T-helper 17 cell (primary cell): ENCODE results near the gene KIAA0513. TPM values are rescaled to one million over a fixed set of nuclear protein-coding genes. Genes with fewer than 3 reads are reported as not detected.

Source experiments
- ATAC-seq: fragments of 150-1000 bp; cut with Tn5 transposase; 2 replicates; pipeline ENCODE4 v1.10.0; 2021; ENCODE audit warnings: mild to moderate bottlenecking, moderate library complexity
- DNase-seq, 3 donors: peaks; one replicate each; pipeline versions ENCODE4 v3.0.0 to v3.0.0-alpha.2; 2020 to 2021
- H3K9me3 ChIP-seq: one replicate; pipeline ENCODE4 v1.7.0; 2013; ENCODE audit warnings: low read length, mild to moderate bottlenecking; ENCODE audit not compliant: control insufficient read depth, poor library complexity, severe bottlenecking
- H3K27ac Mint-ChIP-seq: one replicate; pipeline ENCODE4 v1.8.0; 2022; ENCODE audit warnings: mild to moderate bottlenecking, moderate library complexity, mixed read lengths
- H3K27me3 Mint-ChIP-seq: one replicate; pipeline ENCODE4 v1.8.0; 2022; ENCODE audit warnings: mixed read lengths
- H3K36me3 Mint-ChIP-seq: one replicate; pipeline ENCODE4 v1.8.0; 2022; ENCODE audit warnings: low read depth, mixed read lengths
- H3K4me1 Mint-ChIP-seq: one replicate; pipeline ENCODE4 v1.8.0; 2022; ENCODE audit warnings: mild to moderate bottlenecking, mixed read lengths
- H3K4me3 Mint-ChIP-seq: one replicate; pipeline ENCODE4 v1.8.0; 2022; ENCODE audit warnings: mild to moderate bottlenecking, moderate library complexity, mixed read lengths
- total RNA-seq, 4 donors: library from RNA in 2 of 4; stranded (reverse) in 2 of 4; gene quantifications; one replicate each; pipeline ENCODE4 v1.2.3 and lab custom pipeline; 2022 to 2026

The KIAA0513 gene
- total RNA-seq, 2 donors from 2014 or later = 8.1 to 35.0 TPM

GRCh38 chr16:85142771-85143211 is 115.2 kb downstream of the KIAA0513 start:
- Mint-ChIP-seq H3K27me3 (peaks cover 51% of the 10 kb centered on the region), H3K4me1 (peaks cover 12% of the 10 kb centered on the region), H3K27ac (no peak overlapping the region), H3K4me3 (no peak overlapping the region), H3K36me3 (peaks cover 12% of the 10 kb centered on the region)
- H3K9me3 ChIP-seq = no peaks in the 10 kb centered on the region
- ATAC-seq = no peak
- no peak for DNase-seq

Other genes starting within 250 kb of the KIAA0513 start
- gene CRISPLD2, start 207.8 kb upstream of the KIAA0513 start, total RNA-seq = 1 to 10 TPM; 1.9 to 4.2 TPM
- 10 to 100 TPM; 35.4 to 46.6 TPM for gene ZDHHC7, start 16.3 kb upstream of the KIAA0513 start, total RNA-seq
- gene CIBAR2, start 84.7 kb downstream of the KIAA0513 start, total RNA-seq = not detected